Activated naive CD4-positive, alpha-beta T cell treated with anti-CD3 and anti-CD28 coated beads, Interleukin-2, amount 50 U/mL, for 72 hours (primary cell): Measurements from ENCODE around the gene MICAL1. TPM values are rescaled to one million over a fixed set of nuclear protein-coding genes. Genes with fewer than 3 reads are reported as not detected.
A peak's percentile ranks its signal among the peaks of the same experiment; 100 is the strongest.

ENCODE experiments used
- ATAC-seq, 2 donors: fragments of 150-1000 bp; cut with Tn5 transposase; 2 replicates each; pipeline ENCODE4 v1.10.0; 2021; ENCODE audit warnings: mild to moderate bottlenecking in 2 of 2, moderate library complexity in 2 of 2
- DNase-seq, 2 donors: peaks; one replicate each; pipeline ENCODE4 v3.0.0; 2021 to 2022; ENCODE audit warnings: low spot score in 2 of 2
- H3K27ac Mint-ChIP-seq, 2 donors: one replicate each; pipeline ENCODE4 v1.8.0; 2022; ENCODE audit warnings: mild to moderate bottlenecking in 2 of 2, mixed read lengths in 2 of 2
- H3K36me3 Mint-ChIP-seq, 2 donors: one replicate each; pipeline ENCODE4 v1.8.0; 2022; ENCODE audit warnings: mixed read lengths in 2 of 2
- H3K9me3 Mint-ChIP-seq, 2 donors: one replicate each; pipeline ENCODE4 v1.8.0; 2022; ENCODE audit warnings: mixed read lengths in 2 of 2
- total RNA-seq, 2 donors: library from RNA; stranded (reverse); gene quantifications; one replicate each; pipeline ENCODE4 v1.2.3, GENCODE V29; 2022

The MICAL1 gene
- total RNA-seq, 2 donors from 2014 or later: 32.9 to 45.7 TPM

DNA sequence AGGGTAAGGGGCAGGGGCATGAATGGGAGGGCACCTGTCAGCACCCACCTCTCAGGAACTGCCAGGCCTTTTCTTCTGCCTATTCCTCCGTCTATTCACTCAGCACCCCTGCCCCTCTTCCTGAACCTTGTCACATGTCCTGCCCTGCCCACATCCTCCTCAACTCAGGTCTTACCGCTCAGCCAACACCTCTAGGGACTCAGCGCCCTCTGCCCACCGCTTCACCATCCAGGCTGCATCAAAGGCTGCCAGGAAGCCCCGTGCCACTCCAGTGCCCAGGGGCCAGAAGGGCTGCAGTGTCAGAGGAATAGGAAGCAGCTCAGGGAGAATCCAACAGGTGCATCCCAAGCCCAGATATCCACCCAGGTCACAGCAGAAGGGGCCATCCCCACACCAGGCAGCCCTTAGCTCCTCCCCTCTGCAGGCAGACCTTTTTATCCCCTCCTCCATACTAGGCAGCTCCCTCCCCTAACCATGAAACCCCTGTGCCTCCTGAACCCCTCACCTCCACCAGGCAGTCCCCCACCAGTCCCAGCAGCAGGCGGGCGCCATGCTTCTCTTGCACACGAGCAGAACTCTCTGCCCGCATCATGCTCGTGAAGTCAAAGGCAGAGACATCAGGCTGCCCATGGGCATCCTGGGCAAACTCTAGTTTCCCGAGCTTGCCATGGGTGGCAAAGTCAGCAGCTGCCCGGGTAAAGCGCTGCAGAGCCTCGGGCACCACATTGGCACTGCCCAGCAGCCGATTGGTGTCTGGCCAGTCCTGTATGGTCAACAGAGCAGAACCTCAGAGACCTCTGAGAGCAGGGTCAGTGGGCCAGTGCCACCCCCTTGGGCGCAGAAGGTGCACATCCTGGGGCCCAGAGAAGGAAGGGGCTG, 5.5 kb downstream of the MICAL1 start:
- peaks cover 0 to 6% of the 10 kb centered on the region in 2 donors for H3K36me3 Mint-ChIP-seq
- ATAC-seq (peak; percentile 36 to 50), DNase-seq (no peak)
- no peaks in the 10 kb centered on the region for H3K9me3 Mint-ChIP-seq
- H3K27ac Mint-ChIP-seq: peak overlapping the region; percentile 47 to 89

DNA sequence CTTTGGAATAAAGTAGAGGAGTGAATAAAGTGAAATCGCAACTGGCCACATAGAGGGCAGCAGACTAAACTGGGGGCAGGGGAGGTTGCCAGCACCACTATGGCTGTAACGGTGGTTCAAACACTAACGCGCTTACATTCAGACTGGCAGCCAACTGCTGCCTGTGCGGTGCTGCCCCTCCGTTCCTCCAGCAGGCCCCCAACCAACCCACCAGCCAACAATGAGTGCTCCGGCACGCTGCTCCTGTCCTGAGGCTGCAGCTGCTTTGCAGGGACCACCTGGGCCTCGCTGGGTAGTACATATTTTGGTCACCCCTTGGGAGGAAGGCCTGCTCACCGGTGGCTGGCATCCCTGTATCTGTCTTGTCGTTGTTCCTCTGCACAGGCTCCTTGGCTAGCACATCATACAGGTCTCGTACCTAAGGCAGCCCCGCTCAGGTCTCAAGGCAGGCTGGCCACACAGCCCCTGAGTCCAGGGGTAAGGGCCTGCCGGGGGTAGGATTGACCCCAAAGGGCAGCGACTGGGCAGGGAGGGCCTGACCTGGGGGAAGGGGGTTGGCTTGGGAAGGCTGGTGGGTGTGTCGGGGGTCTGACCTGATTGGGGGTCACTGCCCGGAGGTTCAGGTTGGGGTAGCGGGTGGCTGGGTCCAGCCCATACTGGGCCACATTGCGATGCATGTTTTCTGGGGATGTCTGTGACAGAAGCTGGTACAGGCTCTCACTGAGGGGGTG, 6.3 kb downstream of the MICAL1 start:
- Mint-ChIP-seq H3K9me3 (no peaks in the 10 kb centered on the region), H3K27ac (peak overlapping the region in 1 of 2 donors; percentile 69), H3K36me3 (peaks cover 0 to 6% of the 10 kb centered on the region in 2 donors)
- DNase-seq (no peak), ATAC-seq (peak in 1 of 2 donors; percentile 10)

DNA sequence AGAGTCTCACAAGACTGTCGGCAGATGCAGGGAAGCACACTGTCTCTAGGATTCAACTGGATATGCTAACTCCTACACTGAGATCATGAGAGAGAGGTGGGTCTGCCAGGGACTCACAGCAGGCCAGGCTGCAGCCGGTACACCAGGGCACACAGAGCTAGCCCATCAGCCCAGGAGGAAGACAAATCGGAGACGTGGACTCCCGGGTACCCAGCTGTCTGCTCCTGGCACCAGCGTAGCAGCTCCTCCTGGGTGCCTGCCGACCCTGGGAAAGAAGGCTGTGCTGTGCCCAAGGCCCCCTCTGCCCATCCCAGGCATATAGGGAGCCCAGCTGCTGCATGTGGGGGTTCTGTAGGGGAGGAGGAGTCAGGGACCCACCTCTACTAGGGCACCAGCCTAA, 7.0 kb downstream of the MICAL1 start:
- H3K9me3 Mint-ChIP-seq: no peaks in the 10 kb centered on the region
- peaks cover 0 to 6% of the 10 kb centered on the region in 2 donors for H3K36me3 Mint-ChIP-seq
- ATAC-seq (no peak), DNase-seq (no peak)
- H3K27ac Mint-ChIP-seq: peak overlapping the region in 1 of 2 donors; percentile 69

DNA sequence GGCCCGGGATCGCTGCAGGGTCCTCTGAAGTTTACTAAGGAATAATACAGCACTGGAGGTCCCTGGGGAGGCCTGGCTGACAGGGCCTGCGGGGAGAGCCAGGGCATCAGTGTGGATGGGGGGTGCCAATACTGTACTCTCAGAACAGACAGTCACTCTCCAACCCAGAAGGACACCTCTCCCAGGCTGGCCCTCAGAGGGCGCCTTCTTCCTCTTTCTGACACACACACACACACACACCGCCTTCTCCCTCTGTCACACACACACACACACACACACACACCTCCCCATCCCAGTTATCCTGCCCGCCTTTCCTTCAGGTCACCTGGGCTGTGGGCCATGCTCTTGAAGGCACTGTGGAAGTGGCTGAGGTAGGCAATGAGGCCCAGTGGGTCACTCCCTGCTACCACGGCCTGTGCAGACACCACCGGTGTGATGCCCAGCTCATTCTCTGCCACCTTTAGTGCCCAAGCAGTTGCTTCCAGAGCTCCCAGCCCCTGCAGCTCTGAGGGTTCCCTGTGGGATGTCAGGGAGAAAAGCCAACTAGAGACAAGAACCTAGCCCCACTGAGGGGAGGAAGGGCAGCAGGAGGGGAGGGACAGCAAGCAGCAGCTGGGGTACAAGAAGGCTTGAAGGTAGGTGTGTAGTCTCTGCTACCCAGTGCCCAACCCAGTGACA, 7.6 kb downstream of the MICAL1 start:
- ATAC-seq: no peak
- no peak for DNase-seq
- H3K36me3 Mint-ChIP-seq: peaks cover 0 to 12% of the 10 kb centered on the region in 2 donors
- no peaks in the 10 kb centered on the region for H3K9me3 Mint-ChIP-seq
- peak overlapping the region; percentile 69 to 75 for H3K27ac Mint-ChIP-seq

DNA sequence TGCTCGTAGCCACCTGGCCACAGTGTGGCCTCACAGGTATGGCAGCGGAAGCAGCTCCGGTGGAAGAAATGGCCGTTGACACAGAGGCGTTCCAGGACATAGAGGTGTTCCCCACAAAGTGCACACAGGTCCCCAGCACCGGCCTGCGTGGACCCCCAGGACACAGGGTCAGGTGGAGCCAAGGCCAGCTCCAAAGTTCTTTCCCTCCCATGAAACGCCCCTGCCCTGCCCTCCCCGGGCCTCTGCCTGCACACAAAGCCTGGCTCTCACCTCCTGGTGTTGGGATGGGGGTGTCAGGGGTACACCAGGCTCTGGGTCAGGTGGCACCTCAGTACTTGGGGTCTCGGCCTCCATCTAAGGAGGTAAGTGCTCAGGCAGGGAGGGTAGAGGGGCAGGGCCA, 8.5 kb downstream of the MICAL1 start:
- Mint-ChIP-seq H3K36me3 (peaks cover 0 to 12% of the 10 kb centered on the region in 2 donors), H3K9me3 (no peaks in the 10 kb centered on the region), H3K27ac (peak overlapping the region in 1 of 2 donors; percentile 17)
- no peak for DNase-seq
- no peak for ATAC-seq

DNA sequence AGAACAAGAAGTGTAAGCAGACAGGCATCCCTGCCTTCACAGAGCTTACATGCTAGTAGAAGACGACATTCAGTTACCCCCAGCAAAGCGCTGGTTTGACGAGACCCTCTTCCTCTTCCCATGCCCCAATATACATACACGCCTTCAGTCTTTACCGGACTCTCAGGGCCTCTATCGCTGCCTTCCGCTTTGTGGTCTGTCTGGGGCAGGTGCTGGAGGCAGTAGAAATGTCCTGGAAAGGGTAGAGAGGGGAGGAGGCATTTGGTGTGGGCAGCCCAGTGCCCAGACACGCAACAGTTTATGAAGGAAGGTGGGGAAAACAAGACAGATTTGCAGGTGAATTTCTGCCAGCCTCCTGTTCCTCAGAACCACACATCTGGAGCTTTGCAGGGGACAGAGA, 9.0 kb downstream of the MICAL1 start:
- Mint-ChIP-seq H3K9me3 (no peaks in the 10 kb centered on the region), H3K36me3 (peaks cover under 1 to 12% of the 10 kb centered on the region in 2 donors), H3K27ac (peak overlapping the region in 1 of 2 donors; percentile 17)
- DNase-seq (no peak), ATAC-seq (no peak)

DNA sequence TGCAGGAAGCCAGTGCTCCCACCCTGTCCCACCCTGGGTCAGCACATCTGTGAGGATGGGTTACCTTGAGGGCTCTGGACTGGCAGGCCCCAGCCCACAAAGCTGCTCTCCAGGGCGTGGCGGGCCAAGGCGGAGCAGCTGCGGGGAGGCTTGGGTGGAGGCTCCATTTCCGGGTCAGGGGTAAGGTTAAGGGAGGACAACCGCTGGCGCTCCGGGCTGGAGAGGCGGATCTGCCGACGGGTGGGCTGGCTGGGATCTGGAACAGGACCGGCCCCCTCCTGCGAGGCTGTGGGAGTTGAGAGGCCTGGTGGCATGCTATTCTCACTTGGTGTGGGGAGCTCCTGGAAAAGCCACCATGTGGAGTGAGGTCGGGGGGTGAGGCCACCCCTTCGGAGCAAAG, 9.5 kb downstream of the MICAL1 start:
- H3K27ac Mint-ChIP-seq: peak overlapping the region in 1 of 2 donors; percentile 17
- peaks cover 5 to 12% of the 10 kb centered on the region in 2 donors for H3K36me3 Mint-ChIP-seq
- ATAC-seq: no peak
- no peak for DNase-seq
- H3K9me3 Mint-ChIP-seq: no peaks in the 10 kb centered on the region

DNA sequence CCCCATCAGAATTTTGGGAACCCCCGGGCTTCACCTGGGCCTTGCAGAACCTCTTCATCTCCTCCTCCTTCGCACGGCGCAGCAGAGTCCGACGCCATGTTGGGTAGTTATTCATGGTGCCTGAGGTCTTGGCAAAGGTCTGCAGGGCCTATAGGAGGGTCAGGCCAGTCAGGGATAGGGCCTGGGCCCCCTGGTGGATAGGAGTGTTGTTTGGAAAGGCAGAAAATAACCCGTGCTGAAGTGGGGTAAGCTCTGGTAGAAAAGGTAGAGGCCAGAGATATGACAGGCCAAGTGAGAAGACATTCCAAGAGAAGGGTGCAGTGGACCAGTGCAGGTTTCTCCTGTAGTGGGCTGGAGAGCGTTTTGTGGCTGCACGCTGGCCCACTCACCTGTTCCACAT, 10.2 kb downstream of the MICAL1 start:
- no peak for DNase-seq
- no peaks in the 10 kb centered on the region for H3K9me3 Mint-ChIP-seq

DNA sequence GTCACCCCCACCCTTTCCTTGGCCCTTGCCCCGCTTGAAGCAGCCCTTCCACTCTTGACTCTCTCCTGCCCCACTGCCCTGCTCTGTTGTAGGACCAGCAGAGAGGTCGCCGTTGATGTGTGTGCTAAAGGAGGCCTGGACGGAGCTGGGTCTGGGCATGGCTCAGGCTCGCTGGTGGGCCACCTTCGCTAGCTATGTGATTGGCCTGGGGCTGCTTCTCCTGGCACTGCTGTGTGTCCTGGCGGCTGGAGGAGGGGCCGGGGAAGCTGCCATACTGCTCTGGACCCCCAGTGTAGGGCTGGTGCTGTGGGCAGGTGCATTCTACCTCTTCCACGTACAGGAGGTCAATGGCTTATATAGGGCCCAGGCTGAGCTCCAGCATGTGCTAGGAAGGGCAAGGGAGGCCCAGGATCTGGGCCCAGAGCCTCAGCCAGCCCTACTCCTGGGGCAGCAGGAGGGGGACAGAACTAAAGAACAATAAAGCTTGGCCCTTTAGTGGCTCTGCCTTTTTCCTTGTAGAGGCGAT, 12.1 kb downstream of the MICAL1 start:
- Mint-ChIP-seq H3K9me3 (no peaks in the 10 kb centered on the region), H3K27ac (peak overlapping the region in 1 of 2 donors; percentile 29), H3K36me3 (peaks cover 5 to 6% of the 10 kb centered on the region in 2 donors)
- no peak for DNase-seq
- ATAC-seq: no peak

More for the DNA sequence above, 10.2 kb downstream of the MICAL1 start:
- Mint-ChIP-seq H3K36me3 (peaks cover 5 to 6% of the 10 kb centered on the region in 2 donors), H3K27ac (peak overlapping the region in 1 of 2 donors; percentile 61)
- ATAC-seq: no peak

DNA sequence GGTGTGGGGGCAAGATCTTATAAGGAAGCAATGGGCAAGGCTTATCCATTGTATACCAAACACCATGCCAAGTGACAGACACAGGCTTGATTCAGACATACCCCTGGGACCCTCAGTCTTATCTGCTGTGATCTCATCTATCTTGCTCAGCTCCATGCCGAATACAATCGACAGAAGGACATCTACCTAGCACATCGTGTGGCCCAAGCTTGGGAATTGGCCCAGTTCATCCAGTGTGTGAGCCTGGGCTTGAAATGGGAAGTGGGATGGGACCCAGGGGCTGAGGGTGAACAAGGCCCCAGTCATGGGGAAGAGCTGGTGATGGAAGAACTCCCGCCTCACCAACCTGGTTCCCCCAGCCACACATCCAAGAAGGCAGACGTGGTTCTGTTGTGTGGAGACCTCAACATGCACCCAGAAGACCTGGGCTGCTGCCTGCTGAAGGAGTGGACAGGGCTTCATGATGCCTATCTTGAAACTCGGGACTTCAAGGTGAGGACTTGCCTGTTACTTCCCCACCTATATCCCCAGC, 13.1 kb downstream of the MICAL1 start:
- Mint-ChIP-seq H3K9me3 (no peaks in the 10 kb centered on the region), H3K36me3 (peaks cover 5 to 6% of the 10 kb centered on the region in 2 donors), H3K27ac (peak overlapping the region in 1 of 2 donors; percentile 29)
- no peak for ATAC-seq
- DNase-seq: no peak

DNA sequence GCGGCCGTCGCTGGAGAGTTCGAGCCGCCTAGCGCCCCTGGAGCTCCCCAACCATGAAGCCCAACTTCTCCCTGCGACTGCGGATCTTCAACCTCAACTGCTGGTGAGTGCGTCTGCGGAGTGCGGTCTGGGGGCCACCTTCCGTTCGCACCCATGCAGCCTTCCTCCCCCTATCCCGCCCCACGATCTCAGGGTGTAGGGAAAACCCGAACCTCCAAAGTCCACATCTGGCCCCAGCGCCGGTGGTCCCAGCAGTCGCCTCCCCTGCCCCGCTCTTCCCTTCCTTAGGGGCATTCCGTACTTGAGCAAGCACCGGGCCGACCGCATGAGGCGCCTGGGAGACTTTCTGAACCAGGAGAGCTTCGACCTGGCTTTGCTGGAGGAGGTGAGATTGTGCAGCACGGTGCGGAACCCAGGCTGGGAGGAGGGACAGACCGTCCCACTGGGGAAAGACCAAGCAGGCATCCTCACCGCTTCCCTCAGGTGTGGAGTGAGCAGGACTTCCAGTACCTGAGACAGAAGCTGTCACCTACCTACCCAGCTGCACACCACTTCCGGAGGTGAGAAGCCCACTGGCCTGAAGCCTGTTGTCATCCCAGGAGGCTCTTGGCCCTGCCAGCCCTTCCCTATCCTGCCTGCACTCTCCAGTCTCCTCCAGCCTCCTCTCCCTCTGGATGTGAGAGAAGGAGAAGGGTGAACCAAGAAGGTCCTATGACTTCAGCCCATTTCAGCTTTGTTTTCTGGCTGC, 14.3 kb downstream of the MICAL1 start:
- DNase-seq (no peak), ATAC-seq (peak; percentile 20 to 34)
- Mint-ChIP-seq H3K36me3 (peaks cover 5 to 6% of the 10 kb centered on the region in 2 donors), H3K9me3 (no peaks in the 10 kb centered on the region), H3K27ac (peak overlapping the region; percentile 84 to 89)

DNA sequence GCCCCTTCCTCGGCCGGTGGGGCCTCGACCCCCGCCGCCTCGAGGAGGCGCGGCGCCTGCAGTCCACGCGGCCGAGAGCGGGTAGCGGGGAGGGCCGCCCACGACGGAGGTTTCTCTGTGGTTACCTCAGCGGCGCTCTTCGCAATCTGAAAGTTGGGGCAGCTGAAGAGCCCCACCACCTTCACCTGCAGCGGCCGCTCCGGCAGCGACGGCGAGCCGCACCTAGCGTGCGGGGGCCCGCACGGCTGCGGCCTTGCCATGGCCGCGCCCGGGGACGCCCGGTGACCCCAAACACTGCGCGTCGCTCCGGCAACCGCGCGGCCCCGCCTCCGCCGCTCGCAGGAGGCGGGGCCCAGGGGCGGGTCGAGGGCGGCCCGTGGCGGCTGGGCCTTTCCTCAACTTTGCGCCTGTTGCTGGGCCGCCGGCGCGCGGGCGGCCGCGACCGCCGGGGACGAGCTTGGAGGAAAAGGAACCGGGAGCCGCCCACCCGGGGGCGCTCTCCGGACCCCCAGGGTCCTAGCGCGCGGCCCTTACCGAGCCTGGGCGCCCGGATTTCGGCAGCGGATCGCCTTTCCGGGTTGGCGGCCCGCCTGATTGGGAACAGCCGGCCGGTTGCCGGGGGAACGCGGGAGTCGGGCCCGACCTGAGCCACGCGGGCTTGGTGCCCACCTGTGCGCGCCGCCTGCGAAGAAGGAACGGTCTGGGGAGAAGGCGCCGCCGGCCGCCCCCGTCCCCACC, 15.1 kb downstream of the MICAL1 start, which contains the start of the genes PPIL6 and SMPD2:
TSS of gene PPIL6 (minus strand) at position 298 of the 738 bp plus-strand sequence. CDS start at position 260, 38 bp downstream.
TSS of gene SMPD2 (plus strand) at position 394 of the 738 bp plus-strand sequence. CDS start 398 bp downstream, outside the sequence.
- peaks cover 5 to 6% of the 10 kb centered on the region in 2 donors for H3K36me3 Mint-ChIP-seq
- H3K9me3 Mint-ChIP-seq: no peaks in the 10 kb centered on the region
- H3K27ac Mint-ChIP-seq: peak within 1 kb of the TSS; percentile 84 to 89
- DNase-seq (peak; percentile 77 to 78), ATAC-seq (peak; percentile 91 to 95)

DNA sequence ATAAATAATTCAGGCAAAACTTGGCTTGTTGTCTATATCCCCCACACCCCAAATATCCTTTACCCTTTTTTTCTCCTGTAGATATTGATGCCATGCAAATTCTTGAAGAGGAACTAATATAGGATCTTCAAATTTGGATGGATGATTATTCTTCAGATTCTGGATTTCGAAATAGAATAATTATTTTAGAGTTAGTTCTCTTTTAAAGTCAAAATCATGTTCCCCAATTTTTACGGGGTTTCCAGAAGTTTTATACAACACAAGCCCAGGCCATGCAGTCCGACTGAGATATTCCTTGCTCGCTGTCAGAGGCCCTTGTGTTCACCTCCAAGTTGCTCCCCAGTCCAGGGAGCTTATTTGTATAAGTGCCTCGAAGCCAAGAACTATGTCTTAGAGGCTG, 19.5 kb downstream of the MICAL1 start:
- Mint-ChIP-seq H3K9me3 (no peaks in the 10 kb centered on the region), H3K27ac (no peak overlapping the region), H3K36me3 (no peaks in the 10 kb centered on the region)
- ATAC-seq (no peak), DNase-seq (no peak)

DNA sequence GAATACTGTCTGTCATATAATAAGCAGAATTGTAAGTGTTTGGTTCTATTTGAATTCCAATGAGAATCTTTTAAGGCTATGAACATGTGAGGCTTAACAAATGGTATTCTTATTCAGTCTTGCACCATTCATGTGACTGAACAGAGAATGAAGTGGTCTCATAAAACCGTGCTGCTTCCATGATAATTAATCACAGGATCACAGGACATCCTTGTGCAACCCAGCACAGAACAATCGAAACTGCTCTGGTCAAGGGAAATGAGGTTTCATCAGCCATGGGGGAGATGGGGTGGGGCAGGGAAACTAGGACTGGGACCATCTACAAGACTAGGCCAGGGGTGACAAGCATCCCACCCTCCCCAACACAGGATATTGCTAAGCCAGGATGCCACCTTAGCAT, 21.1 kb downstream of the MICAL1 start:
- no peaks in the 10 kb centered on the region for H3K9me3 Mint-ChIP-seq
- no peak for ATAC-seq
- no peaks in the 10 kb centered on the region for H3K36me3 Mint-ChIP-seq
- DNase-seq: no peak
- no peak overlapping the region for H3K27ac Mint-ChIP-seq

DNA sequence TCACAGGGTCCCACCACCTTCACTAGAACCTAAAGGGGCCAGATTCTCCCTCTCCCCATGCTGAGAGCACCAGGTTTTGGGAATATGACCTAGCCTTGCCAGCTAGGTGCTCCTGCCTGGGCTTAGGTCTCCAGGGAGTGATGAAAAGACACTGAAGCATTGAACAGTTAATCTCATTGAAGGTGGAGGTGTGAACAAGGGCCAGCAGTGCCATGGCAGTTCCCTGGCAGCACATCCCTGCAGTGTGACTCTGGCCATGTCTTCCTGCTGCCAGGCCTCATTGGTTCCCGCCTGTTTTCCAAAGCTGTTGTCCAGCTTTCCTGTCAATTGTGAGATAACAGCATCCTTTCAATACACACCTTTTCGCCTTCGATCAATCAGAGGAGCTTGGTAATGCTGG, 26.1 kb downstream of the MICAL1 start:
- DNase-seq: no peak
- Mint-ChIP-seq H3K9me3 (no peaks in the 10 kb centered on the region), H3K27ac (peak overlapping the region; percentile 1 to 3), H3K36me3 (no peaks in the 10 kb centered on the region)
- ATAC-seq: no peak
